ENCODE measurements around the gene TMEM132C. TPM values are rescaled to one million over a fixed set of nuclear protein-coding genes. Genes with fewer than 3 reads are reported as not detected.

TMEM132C gene
- total and polyA plus RNA-seq, 2 of the 8 experiments (the other 6 are each of a cell fraction or from before 2014, with no cell fraction given): 0.23 to 0.76 TPM

DNA sequence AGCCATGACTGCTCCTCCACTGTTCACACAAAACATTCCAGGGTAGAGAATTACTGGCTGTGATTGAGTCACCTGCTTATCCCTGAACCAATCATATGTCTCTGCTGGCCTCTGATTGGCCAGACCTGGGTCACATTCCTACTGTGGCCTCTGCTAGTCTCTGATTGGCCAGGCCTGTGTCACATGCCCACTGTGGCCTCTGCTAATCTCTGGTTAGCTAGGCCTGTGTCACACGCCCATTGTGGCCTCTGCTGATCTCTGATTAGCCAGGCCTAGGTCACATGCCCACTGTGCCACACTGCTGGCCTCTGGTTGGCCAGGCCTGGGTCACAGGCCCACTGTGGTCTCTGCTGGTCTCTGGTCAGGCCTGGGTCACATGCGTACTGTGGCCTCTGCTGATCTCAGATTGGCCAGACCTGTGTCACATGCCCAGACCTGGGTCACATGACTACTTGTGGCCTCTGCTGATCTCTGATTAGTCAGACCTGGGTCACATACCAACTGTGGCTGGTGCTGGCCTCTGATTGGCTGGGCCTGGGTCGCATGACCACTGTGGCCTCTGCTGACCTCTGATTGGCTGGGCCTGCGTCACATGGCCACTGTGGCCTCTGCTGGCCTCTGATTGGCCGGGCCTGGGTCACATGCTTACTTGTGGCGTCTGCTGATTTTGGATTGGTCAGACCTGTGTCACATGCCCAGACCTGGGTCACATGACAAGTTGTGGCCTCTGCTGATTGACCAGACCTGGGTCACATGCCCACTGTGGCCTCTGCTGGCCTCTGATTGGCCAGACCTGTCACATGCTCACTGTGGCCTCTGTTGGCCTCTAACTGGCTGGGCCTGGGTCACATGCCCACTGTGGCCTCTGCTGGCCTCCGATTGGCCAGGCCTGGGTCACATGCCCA, 305.2 kb downstream of the TMEM132C start (continued):
- TF ChIP-seq, protein P1, sequence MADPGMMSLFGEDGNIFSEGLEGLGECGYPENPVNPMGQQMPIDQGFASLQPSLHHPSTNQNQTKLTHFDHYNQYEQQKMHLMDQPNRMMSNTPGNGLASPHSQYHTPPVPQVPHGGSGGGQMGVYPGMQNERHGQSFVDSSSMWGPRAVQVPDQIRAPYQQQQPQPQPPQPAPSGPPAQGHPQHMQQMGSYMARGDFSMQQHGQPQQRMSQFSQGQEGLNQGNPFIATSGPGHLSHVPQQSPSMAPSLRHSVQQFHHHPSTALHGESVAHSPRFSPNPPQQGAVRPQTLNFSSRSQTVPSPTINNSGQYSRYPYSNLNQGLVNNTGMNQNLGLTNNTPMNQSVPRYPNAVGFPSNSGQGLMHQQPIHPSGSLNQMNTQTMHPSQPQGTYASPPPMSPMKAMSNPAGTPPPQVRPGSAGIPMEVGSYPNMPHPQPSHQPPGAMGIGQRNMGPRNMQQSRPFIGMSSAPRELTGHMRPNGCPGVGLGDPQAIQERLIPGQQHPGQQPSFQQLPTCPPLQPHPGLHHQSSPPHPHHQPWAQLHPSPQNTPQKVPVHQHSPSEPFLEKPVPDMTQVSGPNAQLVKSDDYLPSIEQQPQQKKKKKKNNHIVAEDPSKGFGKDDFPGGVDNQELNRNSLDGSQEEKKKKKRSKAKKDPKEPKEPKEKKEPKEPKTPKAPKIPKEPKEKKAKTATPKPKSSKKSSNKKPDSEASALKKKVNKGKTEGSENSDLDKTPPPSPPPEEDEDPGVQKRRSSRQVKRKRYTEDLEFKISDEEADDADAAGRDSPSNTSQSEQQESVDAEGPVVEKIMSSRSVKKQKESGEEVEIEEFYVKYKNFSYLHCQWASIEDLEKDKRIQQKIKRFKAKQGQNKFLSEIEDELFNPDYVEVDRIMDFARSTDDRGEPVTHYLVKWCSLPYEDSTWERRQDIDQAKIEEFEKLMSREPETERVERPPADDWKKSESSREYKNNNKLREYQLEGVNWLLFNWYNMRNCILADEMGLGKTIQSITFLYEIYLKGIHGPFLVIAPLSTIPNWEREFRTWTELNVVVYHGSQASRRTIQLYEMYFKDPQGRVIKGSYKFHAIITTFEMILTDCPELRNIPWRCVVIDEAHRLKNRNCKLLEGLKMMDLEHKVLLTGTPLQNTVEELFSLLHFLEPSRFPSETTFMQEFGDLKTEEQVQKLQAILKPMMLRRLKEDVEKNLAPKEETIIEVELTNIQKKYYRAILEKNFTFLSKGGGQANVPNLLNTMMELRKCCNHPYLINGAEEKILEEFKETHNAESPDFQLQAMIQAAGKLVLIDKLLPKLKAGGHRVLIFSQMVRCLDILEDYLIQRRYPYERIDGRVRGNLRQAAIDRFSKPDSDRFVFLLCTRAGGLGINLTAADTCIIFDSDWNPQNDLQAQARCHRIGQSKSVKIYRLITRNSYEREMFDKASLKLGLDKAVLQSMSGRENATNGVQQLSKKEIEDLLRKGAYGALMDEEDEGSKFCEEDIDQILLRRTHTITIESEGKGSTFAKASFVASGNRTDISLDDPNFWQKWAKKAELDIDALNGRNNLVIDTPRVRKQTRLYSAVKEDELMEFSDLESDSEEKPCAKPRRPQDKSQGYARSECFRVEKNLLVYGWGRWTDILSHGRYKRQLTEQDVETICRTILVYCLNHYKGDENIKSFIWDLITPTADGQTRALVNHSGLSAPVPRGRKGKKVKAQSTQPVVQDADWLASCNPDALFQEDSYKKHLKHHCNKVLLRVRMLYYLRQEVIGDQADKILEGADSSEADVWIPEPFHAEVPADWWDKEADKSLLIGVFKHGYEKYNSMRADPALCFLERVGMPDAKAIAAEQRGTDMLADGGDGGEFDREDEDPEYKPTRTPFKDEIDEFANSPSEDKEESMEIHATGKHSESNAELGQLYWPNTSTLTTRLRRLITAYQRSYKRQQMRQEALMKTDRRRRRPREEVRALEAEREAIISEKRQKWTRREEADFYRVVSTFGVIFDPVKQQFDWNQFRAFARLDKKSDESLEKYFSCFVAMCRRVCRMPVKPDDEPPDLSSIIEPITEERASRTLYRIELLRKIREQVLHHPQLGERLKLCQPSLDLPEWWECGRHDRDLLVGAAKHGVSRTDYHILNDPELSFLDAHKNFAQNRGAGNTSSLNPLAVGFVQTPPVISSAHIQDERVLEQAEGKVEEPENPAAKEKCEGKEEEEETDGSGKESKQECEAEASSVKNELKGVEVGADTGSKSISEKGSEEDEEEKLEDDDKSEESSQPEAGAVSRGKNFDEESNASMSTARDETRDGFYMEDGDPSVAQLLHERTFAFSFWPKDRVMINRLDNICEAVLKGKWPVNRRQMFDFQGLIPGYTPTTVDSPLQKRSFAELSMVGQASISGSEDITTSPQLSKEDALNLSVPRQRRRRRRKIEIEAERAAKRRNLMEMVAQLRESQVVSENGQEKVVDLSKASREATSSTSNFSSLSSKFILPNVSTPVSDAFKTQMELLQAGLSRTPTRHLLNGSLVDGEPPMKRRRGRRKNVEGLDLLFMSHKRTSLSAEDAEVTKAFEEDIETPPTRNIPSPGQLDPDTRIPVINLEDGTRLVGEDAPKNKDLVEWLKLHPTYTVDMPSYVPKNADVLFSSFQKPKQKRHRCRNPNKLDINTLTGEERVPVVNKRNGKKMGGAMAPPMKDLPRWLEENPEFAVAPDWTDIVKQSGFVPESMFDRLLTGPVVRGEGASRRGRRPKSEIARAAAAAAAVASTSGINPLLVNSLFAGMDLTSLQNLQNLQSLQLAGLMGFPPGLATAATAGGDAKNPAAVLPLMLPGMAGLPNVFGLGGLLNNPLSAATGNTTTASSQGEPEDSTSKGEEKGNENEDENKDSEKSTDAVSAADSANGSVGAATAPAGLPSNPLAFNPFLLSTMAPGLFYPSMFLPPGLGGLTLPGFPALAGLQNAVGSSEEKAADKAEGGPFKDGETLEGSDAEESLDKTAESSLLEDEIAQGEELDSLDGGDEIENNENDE (IDR thresholded peaks at IDR 0.05; ENCODE audit: insufficient replicate concordance, low read length): no peak
- no peak for TF ChIP-seq EZH2 (IDR thresholded peaks at IDR 0.05; ENCODE audit: low read depth, low read length, severe bottlenecking)
- no peak for TF ChIP-seq RNF2 (IDR thresholded peaks at IDR 0.05; ENCODE audit: borderline replicate concordance, low read depth, low read length, missing control alignments, poor library complexity, severe bottlenecking)
- no peak for TF ChIP-seq MAFK (IDR thresholded peaks at IDR 0.05; ENCODE audit: low read depth, low read length)
- TF ChIP-seq ZNF274 (IDR thresholded peaks at IDR 0.05; ENCODE audit: borderline replicate concordance, extremely low read depth, low read length): no peak
- TF ChIP-seq, protein P2, sequence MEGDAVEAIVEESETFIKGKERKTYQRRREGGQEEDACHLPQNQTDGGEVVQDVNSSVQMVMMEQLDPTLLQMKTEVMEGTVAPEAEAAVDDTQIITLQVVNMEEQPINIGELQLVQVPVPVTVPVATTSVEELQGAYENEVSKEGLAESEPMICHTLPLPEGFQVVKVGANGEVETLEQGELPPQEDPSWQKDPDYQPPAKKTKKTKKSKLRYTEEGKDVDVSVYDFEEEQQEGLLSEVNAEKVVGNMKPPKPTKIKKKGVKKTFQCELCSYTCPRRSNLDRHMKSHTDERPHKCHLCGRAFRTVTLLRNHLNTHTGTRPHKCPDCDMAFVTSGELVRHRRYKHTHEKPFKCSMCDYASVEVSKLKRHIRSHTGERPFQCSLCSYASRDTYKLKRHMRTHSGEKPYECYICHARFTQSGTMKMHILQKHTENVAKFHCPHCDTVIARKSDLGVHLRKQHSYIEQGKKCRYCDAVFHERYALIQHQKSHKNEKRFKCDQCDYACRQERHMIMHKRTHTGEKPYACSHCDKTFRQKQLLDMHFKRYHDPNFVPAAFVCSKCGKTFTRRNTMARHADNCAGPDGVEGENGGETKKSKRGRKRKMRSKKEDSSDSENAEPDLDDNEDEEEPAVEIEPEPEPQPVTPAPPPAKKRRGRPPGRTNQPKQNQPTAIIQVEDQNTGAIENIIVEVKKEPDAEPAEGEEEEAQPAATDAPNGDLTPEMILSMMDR (IDR thresholded peaks at IDR 0.05; ENCODE audit: control extremely low read depth in 1 of 3, insufficient read depth in 1 of 3, low read depth in 1 of 3, low read length in 3 of 3): no peak
